OCI-LY7 (cell line): ENCODE data around the gene USP35. TPM values are rescaled to one million over a fixed set of nuclear protein-coding genes. Genes with fewer than 3 reads are reported as not detected.

Experiments used
- BruUV-seq: library from RNA; stranded (reverse); fragments of 400-500 nt; replicated peaks from 2 replicates; lab custom pipeline; 2021; lab: Mats Ljungman, UMichigan
- CTCF ChIA-PET: fragments of 300-600 bp; sonication (Branson Sonifier 250); formaldehyde crosslinking; loops from one replicate; lab custom pipeline; 2022; ENCODE audit warnings: antibody characterized with exemption; ENCODE audit not compliant: unreplicated experiment; lab: Charles Lee
- POLR2A ChIA-PET: fragments of 300-600 bp; sonication (Branson Sonifier 250); formaldehyde crosslinking; loops from one replicate; lab custom pipeline; 2022; ENCODE audit warnings: antibody characterized with exemption; lab: Charles Lee
- DNase-seq: peaks from one replicate; pipeline ENCODE4 v3.0.0-alpha.2; 2015; ENCODE audit warnings: low spot score
- H2AFZ ChIP-seq: fragments of 200-600 bp; sonication (generic), shearing (Covaris generic); 2 replicates; pipeline ENCODE4 v1.6.1; 2014; ENCODE audit warnings: mild to moderate bottlenecking, antibody characterized with exemption, low read length, moderate library complexity
- H3K27ac ChIP-seq: fragments of 200-600 bp; sonication (generic); 2 replicates; pipeline ENCODE4 v1.5.1; 2014; ENCODE audit warnings: mixed run types, low read depth, mild to moderate bottlenecking, moderate library complexity, low read length, inconsistent platforms; ENCODE audit not compliant: poor library complexity, severe bottlenecking
- H3K36me3 ChIP-seq: fragments of 200-600 bp; sonication (generic); 2 replicates; pipeline ENCODE4 v1.6.1; 2014; ENCODE audit warnings: mild to moderate bottlenecking, antibody characterized with exemption, low read length, moderate library complexity, mixed read lengths; ENCODE audit not compliant: insufficient read depth
- H3K4me1 ChIP-seq: fragments of 200-600 bp; sonication (generic); 2 replicates; pipeline ENCODE4 v1.5.1; 2014; ENCODE audit warnings: mild to moderate bottlenecking, low read length; ENCODE audit not compliant: insufficient read depth, poor library complexity, severe bottlenecking
- H3K4me2 ChIP-seq: fragments of 200-600 bp; sonication (generic); 2 replicates; pipeline ENCODE4 v1.6.1; 2014; ENCODE audit warnings: mild to moderate bottlenecking, low read length
- H3K4me3 ChIP-seq: fragments of 200-600 bp; sonication (generic); 2 replicates; pipeline ENCODE4 v1.5.1; 2014; ENCODE audit warnings: mild to moderate bottlenecking, low read depth, low read length; ENCODE audit not compliant: poor library complexity, severe bottlenecking
- H3K79me2 ChIP-seq: fragments of 200-600 bp; sonication (generic); 2 replicates; pipeline ENCODE4 v1.6.1; 2016; ENCODE audit warnings: low read depth, mild to moderate bottlenecking, low read length, moderate library complexity, mixed read lengths; ENCODE audit not compliant: insufficient read depth
- H3K9me2 ChIP-seq: fragments of 200-600 bp; sonication (generic); 2 replicates; pipeline ENCODE4 v1.6.1; 2016; ENCODE audit warnings: mild to moderate bottlenecking, low read length, mixed read lengths; ENCODE audit not compliant: insufficient read depth
- H3K9me3 ChIP-seq: fragments of 200-600 bp; sonication (generic); 2 replicates; pipeline ENCODE4 v1.6.1; 2014; ENCODE audit warnings: mild to moderate bottlenecking, mixed run types, low read length, mixed read lengths
- H4K20me1 ChIP-seq: fragments of 200-600 bp; sonication (generic); 2 replicates; pipeline ENCODE4 v1.6.1; 2014; ENCODE audit warnings: mild to moderate bottlenecking, antibody characterized with exemption, low read length, moderate library complexity, mixed read lengths; ENCODE audit not compliant: insufficient read depth
- CTCF ChIP-seq: fragments of 200-600 bp; sonication (generic); conservative IDR thresholded peaks from 2 replicates; pipeline ENCODE4 v1.5.1; 2014; ENCODE audit warnings: mild to moderate bottlenecking, antibody characterized with exemption, low read length, moderate library complexity, mixed read lengths
- EZH2phosphoT487 ChIP-seq: fragments of 200-600 bp; sonication (generic); IDR thresholded peaks from 2 replicates; pipeline ENCODE4 v1.6.1; 2018; ENCODE audit warnings: low read depth, borderline replicate concordance, mild to moderate bottlenecking, mixed run types, antibody characterized with exemption, low read length, moderate library complexity, mixed read lengths
- intact Hi-C: fragments of 100-400 bp; cut with micrococcal nuclease; formaldehyde crosslinking; loops from one replicate; pipeline ENCODE4 v1.10.0; 2022; ENCODE audit not compliant: unreplicated experiment
- total RNA-seq, 2 experiments: library from RNA; depleted of rRNA in 1 of 2; stranded (reverse); fragments of >200 nt in 1 of 2; shearing (Covaris generic) in 1 of 2; gene quantifications; 2 replicates each; pipeline ENCODE4 v1.2.3, GENCODE V29; 2014 to 2022

Gene USP35
- total RNA-seq, 2 experiments from 2014 or later, result 3.2 to 4.9 TPM

- no peak for DNase-seq
- Histone ChIP-seq H3K4me1 (no peaks in the 10 kb centered on the region), H2AFZ (no peak overlapping the region), H3K4me2 (no peak overlapping the region), H4K20me1 (no peaks in the 10 kb centered on the region), H3K79me2 (no peaks in the 10 kb centered on the region), H3K27ac (no peak overlapping the region), H3K9me3 (peaks cover 15% of the 10 kb centered on the region), H3K36me3 (no peaks in the 10 kb centered on the region), H3K9me2 (no peaks in the 10 kb centered on the region), H3K4me3 (no peak overlapping the region)
- ChIA-PET CTCF (no interaction called here), POLR2A (interaction anchor here (0.7 kb wide), 1 partner anchor 770 kb away, joined by 3 read pairs; no protein-coding TSS in a partner anchor)
- TF ChIP-seq CTCF, result no peak
- TF ChIP-seq EZH2phosphoT487, result no peak
- intact Hi-C loops, result no loop called here
- BruUV-seq, result no TSS peak
Measured at GRCh38 chr11:78237293-78238046, 48.8 kb downstream of the USP35 start.

- intact Hi-C loops, result no loop called here
- Histone ChIP-seq H3K9me2 (no peaks in the 10 kb centered on the region), H3K79me2 (no peaks in the 10 kb centered on the region), H3K9me3 (peaks cover 15% of the 10 kb centered on the region), H3K4me3 (no peak overlapping the region), H3K4me2 (no peak overlapping the region), H3K36me3 (no peaks in the 10 kb centered on the region), H2AFZ (no peak overlapping the region), H4K20me1 (no peaks in the 10 kb centered on the region), H3K27ac (no peak overlapping the region), H3K4me1 (no peaks in the 10 kb centered on the region)
- ChIA-PET CTCF (no interaction called here), POLR2A (interaction anchor here (0.6 to 0.9 kb wide), 2 partner anchors 23 to 35 kb away, joined by 3 read pairs; no protein-coding TSS in a partner anchor)
- DNase-seq, result no peak
- BruUV-seq, result no TSS peak
- no peak for TF ChIP-seq EZH2phosphoT487
- TF ChIP-seq CTCF, result no peak
Measured at GRCh38 chr11:78239781-78240180, 51.1 kb downstream of the USP35 start.

DNA sequence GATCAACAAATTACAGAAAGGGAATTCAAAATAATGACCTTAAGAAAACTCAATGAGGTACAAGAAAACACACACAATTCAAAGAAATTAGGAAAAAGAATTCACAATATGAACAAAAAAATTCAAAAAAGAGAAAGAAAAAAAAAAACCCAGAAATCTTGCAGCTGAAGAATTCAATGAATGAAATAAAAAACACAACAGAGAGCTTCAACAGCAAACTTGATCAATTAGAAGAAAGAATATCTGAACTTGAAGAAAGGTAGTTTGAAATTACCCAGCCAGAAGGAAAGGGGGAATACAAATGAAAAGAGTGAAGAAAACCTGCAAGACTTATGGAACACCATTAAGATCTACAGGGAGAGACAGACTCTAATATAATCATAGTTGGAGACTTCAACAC lies 52.8 kb downstream of the USP35 start:
- no peaks in the 10 kb centered on the region for H3K9me2 ChIP-seq
- no peaks in the 10 kb centered on the region for H3K36me3 ChIP-seq
- intact Hi-C loops, result no loop called here
- no peak overlapping the region for H3K27ac ChIP-seq
- H3K9me3 ChIP-seq, result peaks cover 15% of the 10 kb centered on the region
- CTCF ChIA-PET, result no interaction called here
- no peak overlapping the region for H2AFZ ChIP-seq
- POLR2A ChIA-PET, result no interaction called here
- H3K4me2 ChIP-seq, result no peak overlapping the region
- DNase-seq, result no peak
- no peaks in the 10 kb centered on the region for H4K20me1 ChIP-seq
- no peaks in the 10 kb centered on the region for H3K4me1 ChIP-seq
- H3K79me2 ChIP-seq, result no peaks in the 10 kb centered on the region
- TF ChIP-seq CTCF, result no peak
- no peak for TF ChIP-seq EZH2phosphoT487
- BruUV-seq, result no TSS peak
- H3K4me3 ChIP-seq, result no peak overlapping the region
